ENCODE results near the gene FAM167B. TPM values are rescaled to one million over a fixed set of nuclear protein-coding genes. Genes with fewer than 3 reads are reported as not detected.

Gene FAM167B
- under 1 TPM in 1 of 3 donors, not detected in 2; 0.25 TPM for total RNA-seq

- no peaks in the 10 kb centered on the region for H3K27me3 Mint-ChIP-seq (ENCODE audit: low read depth)
- H3K4me3 Mint-ChIP-seq: peak within 1 kb of the TSS; percentile 44
- peaks cover 56% of the 10 kb centered on the region for H3K4me1 Mint-ChIP-seq (ENCODE audit: low read depth)
- H3K9me3 Mint-ChIP-seq: no peaks in the 10 kb centered on the region
- DNase-seq: no peak
- H3K36me3 Mint-ChIP-seq (ENCODE audit: insufficient read depth): peaks cover 1% of the 10 kb centered on the region
- ATAC-seq: no peak
Observed at GRCh38 chr1:32246888-32247273, at the start of gene FAM167B. TSS of gene FAM167B (plus strand) at chr1:32247222. CDS start at chr1:32247422, 200 bp downstream.

- H3K9me3 Mint-ChIP-seq: no peaks in the 10 kb centered on the region
- no peak overlapping the region for H3K4me3 Mint-ChIP-seq
- DNase-seq (no peak), ATAC-seq (no peak)
- peaks cover 36% of the 10 kb centered on the region for H3K36me3 Mint-ChIP-seq (ENCODE audit: insufficient read depth)
- H3K4me1 Mint-ChIP-seq (ENCODE audit: low read depth): peaks cover 76% of the 10 kb centered on the region
- H3K27me3 Mint-ChIP-seq (ENCODE audit: low read depth): no peaks in the 10 kb centered on the region
Observed at GRCh38 chr1:32197837-32198236, 49.2 kb upstream of the FAM167B start.

- H3K27me3 Mint-ChIP-seq (ENCODE audit: low read depth): no peaks in the 10 kb centered on the region
- peaks cover 75% of the 10 kb centered on the region for H3K4me1 Mint-ChIP-seq (ENCODE audit: low read depth)
- peak overlapping the region; percentile 49 for H3K4me3 Mint-ChIP-seq
- H3K9me3 Mint-ChIP-seq: no peaks in the 10 kb centered on the region
- DNase-seq (no peak), ATAC-seq (no peak)
- peaks cover 30% of the 10 kb centered on the region for H3K36me3 Mint-ChIP-seq (ENCODE audit: insufficient read depth)
Observed at GRCh38 chr1:32198237-32199042, 48.6 kb upstream of the FAM167B start.

GRCh38 chr1:32199043-32199716 is 47.8 kb upstream of the FAM167B start:
- H3K9me3 Mint-ChIP-seq: no peaks in the 10 kb centered on the region
- no peaks in the 10 kb centered on the region for H3K27me3 Mint-ChIP-seq (ENCODE audit: low read depth)
- peaks cover 25% of the 10 kb centered on the region for H3K36me3 Mint-ChIP-seq (ENCODE audit: insufficient read depth)
- no peak overlapping the region for H3K4me3 Mint-ChIP-seq
- peaks cover 70% of the 10 kb centered on the region for H3K4me1 Mint-ChIP-seq (ENCODE audit: low read depth)
- DNase-seq (no peak), ATAC-seq (no peak)

- Mint-ChIP-seq H3K4me3 (peak overlapping the region; percentile 86), H3K9me3 (no peaks in the 10 kb centered on the region), H3K27me3 (ENCODE audit: low read depth) (no peaks in the 10 kb centered on the region), H3K4me1 (ENCODE audit: low read depth) (peaks cover 65% of the 10 kb centered on the region), H3K36me3 (ENCODE audit: insufficient read depth) (peaks cover 21% of the 10 kb centered on the region)
- no peak for DNase-seq
- ATAC-seq: no peak
Observed at GRCh38 chr1:32199717-32200072, 47.3 kb upstream of the FAM167B start.

- H3K4me3 Mint-ChIP-seq: peak within 1 kb of the TSS; percentile 86
- H3K27me3 Mint-ChIP-seq (ENCODE audit: low read depth): no peaks in the 10 kb centered on the region
- peak; percentile 45 to 47 for ATAC-seq
- no peaks in the 10 kb centered on the region for H3K9me3 Mint-ChIP-seq
- DNase-seq: peak; percentile 41
- H3K4me1 Mint-ChIP-seq (ENCODE audit: low read depth): peaks cover 59% of the 10 kb centered on the region
- peaks cover 16% of the 10 kb centered on the region for H3K36me3 Mint-ChIP-seq (ENCODE audit: insufficient read depth)
Observed at GRCh38 chr1:32200226-32201010, 46.6 kb upstream of the FAM167B start, which contains the start of gene CCDC28B. TSS of gene CCDC28B (plus strand) at chr1:32200595. CDS start at chr1:32201936, 1,341 bp downstream.

- peaks cover 11% of the 10 kb centered on the region for H3K36me3 Mint-ChIP-seq (ENCODE audit: insufficient read depth)
- H3K4me3 Mint-ChIP-seq: peak overlapping the region; percentile 86
- H3K27me3 Mint-ChIP-seq (ENCODE audit: low read depth): no peaks in the 10 kb centered on the region
- peaks cover 60% of the 10 kb centered on the region for H3K4me1 Mint-ChIP-seq (ENCODE audit: low read depth)
- ATAC-seq (peak; percentile 49 to 53), DNase-seq (peak; percentile 63)
- no peaks in the 10 kb centered on the region for H3K9me3 Mint-ChIP-seq
Observed at GRCh38 chr1:32201011-32201855, 45.8 kb upstream of the FAM167B start.

GRCh38 chr1:32204943-32205361 is 42.1 kb upstream of the FAM167B start:
- no peak for DNase-seq
- no peaks in the 10 kb centered on the region for H3K9me3 Mint-ChIP-seq

GRCh38 chr1:32205401-32206370 is 41.3 kb upstream of the FAM167B start, which contains the start of gene IQCC:
TSS of gene IQCC (plus strand) at chr1:32205671. CDS start at chr1:32205682, 11 bp downstream.
- peaks cover 31% of the 10 kb centered on the region for H3K4me1 Mint-ChIP-seq (ENCODE audit: low read depth)
- DNase-seq (peak; percentile 81), ATAC-seq (peak; percentile 72 to 76)

More at GRCh38 chr1:32204943-32205361, 42.1 kb upstream of the FAM167B start:
- H3K36me3 Mint-ChIP-seq (ENCODE audit: insufficient read depth): no peaks in the 10 kb centered on the region
- H3K27me3 Mint-ChIP-seq (ENCODE audit: low read depth): no peaks in the 10 kb centered on the region
- peak overlapping the region; percentile 86 for H3K4me3 Mint-ChIP-seq
- ATAC-seq: no peak
- H3K4me1 Mint-ChIP-seq (ENCODE audit: low read depth): peaks cover 37% of the 10 kb centered on the region

GRCh38 chr1:32208469-32208868 is 38.6 kb upstream of the FAM167B start:
- ATAC-seq: no peak
- no peaks in the 10 kb centered on the region for H3K36me3 Mint-ChIP-seq (ENCODE audit: insufficient read depth)
- H3K4me3 Mint-ChIP-seq: no peak overlapping the region
- no peak for DNase-seq
- no peaks in the 10 kb centered on the region for H3K27me3 Mint-ChIP-seq (ENCODE audit: low read depth)
- no peaks in the 10 kb centered on the region for H3K9me3 Mint-ChIP-seq
- peaks cover 15% of the 10 kb centered on the region for H3K4me1 Mint-ChIP-seq (ENCODE audit: low read depth)

More at GRCh38 chr1:32205401-32206370, 41.3 kb upstream of the FAM167B start, which contains the start of gene IQCC:
- no peaks in the 10 kb centered on the region for H3K9me3 Mint-ChIP-seq
- H3K27me3 Mint-ChIP-seq (ENCODE audit: low read depth): no peaks in the 10 kb centered on the region
- peak within 1 kb of the TSS; percentile 86 for H3K4me3 Mint-ChIP-seq
- H3K36me3 Mint-ChIP-seq (ENCODE audit: insufficient read depth): no peaks in the 10 kb centered on the region

GRCh38 chr1:32208891-32209328 is 38.1 kb upstream of the FAM167B start, which contains the start of gene DCDC2B:
TSS of gene DCDC2B (plus strand) at chr1:32209089. CDS start at chr1:32209094, 5 bp downstream.
- H3K27me3 Mint-ChIP-seq (ENCODE audit: low read depth): no peaks in the 10 kb centered on the region
- ATAC-seq (no peak), DNase-seq (no peak)

GRCh38 chr1:32215629-32216480 is 31.2 kb upstream of the FAM167B start:
- Mint-ChIP-seq H3K27me3 (ENCODE audit: low read depth) (no peaks in the 10 kb centered on the region), H3K9me3 (no peaks in the 10 kb centered on the region), H3K4me3 (no peak overlapping the region), H3K4me1 (ENCODE audit: low read depth) (peaks cover 19% of the 10 kb centered on the region), H3K36me3 (ENCODE audit: insufficient read depth) (no peaks in the 10 kb centered on the region)
- peak; percentile 53 for DNase-seq
- ATAC-seq: peak; percentile 91 to 94

More at GRCh38 chr1:32208891-32209328, 38.1 kb upstream of the FAM167B start, which contains the start of gene DCDC2B:
- Mint-ChIP-seq H3K4me1 (ENCODE audit: low read depth) (peaks cover 15% of the 10 kb centered on the region), H3K9me3 (no peaks in the 10 kb centered on the region), H3K36me3 (ENCODE audit: insufficient read depth) (no peaks in the 10 kb centered on the region), H3K4me3 (no peak within 1 kb of the TSS)

Data from activated T-cell treated with anti-CD3 and anti-CD28 coated beads, Interleukin-2, amount 50 U/mL, for 4 hours (primary cell).